GM21360 (cell line): ENCODE data around the gene OR9Q1.
"Not testable (repeated sequence)": the region's sequence is repeated elsewhere in the genome, so short reads cannot be mapped to it uniquely, and the experiment has no call there.

Source experiments
- ATAC-seq: cut with Tn5 transposase; IDR thresholded peaks from one replicate; pipeline ENCODE4 v1.9.1; 2021; ENCODE audit warnings: mild to moderate bottlenecking, moderate library complexity; ENCODE audit not compliant: unreplicated experiment

OR9Q1 gene

DNA sequence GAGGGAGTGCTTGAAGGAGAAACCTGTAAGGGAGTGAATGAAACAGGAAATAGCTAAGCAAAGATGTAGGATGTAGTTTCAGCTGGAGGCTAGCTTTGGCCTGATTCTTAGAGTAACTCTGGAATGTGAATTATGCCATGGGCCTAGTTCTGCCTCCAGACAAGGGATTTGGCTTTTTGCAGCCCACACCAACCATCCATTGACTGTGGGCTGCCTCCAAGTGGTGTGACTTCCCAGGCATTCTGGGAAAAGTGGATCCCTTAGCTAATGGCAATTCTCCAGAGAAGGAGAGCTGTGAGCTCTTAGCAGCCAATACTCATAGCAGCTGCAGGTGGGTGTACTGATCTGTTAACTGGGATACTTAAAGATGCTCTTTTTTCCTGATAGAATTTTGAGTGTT, 103.7 kb downstream of the OR9Q1 start:
- no peak for ATAC-seq

DNA sequence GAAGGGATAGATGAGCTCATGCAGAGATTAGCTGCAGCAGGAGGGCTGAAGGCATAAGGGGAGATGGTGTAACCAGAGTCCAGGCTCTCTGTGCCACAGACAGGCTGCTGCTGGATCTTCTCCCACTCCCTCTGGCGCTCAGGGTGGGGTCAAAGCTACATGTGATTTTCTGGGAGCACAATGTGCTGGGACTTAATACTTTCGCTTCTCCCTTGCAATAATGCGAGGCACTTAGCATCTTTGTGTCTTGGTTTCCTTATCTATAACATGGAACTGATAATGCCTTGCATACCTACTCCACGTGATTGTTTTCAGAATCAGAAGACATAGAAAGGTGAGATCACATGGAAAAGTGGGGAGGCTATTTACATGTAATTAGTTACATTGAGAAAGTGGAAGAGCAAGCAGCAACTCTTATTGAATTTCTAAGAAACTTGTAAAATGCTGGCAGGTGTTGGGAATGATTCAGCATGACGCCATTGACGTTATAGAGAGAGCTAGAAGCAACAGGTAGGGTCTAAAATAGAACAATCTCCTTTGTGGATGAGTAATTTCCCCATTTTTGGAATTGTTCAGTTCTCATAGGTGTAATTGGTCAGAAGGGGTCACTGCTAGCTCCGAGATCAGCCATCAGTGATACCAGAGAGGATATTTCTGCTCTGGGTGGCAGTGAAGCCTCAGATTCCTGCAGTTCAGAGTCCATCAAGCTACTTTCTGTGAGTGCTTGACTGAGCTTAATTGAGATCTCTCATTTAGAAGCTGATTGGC, 109.8 kb downstream of the OR9Q1 start:
- ATAC-seq = no peak

DNA sequence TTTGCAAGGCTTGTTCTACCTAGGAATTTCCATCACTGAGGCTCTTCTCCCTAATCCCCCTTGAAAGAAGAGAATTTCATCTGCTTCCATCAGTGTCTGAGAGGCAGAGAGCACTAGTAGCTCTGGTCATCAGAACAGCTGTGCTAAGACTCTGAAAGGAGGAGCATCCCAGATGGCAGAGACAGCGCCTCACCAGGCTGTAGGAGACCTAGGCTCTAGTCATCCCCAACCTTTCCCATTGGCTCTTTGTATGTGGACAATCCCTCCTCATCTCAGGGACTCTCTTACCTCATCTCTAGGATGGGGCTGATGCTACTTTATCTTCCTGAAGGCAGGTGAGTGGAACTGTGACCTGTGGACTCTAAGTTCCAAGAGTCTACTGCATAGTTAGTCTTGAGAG, 110.5 kb downstream of the OR9Q1 start:
- ATAC-seq = no peak

DNA sequence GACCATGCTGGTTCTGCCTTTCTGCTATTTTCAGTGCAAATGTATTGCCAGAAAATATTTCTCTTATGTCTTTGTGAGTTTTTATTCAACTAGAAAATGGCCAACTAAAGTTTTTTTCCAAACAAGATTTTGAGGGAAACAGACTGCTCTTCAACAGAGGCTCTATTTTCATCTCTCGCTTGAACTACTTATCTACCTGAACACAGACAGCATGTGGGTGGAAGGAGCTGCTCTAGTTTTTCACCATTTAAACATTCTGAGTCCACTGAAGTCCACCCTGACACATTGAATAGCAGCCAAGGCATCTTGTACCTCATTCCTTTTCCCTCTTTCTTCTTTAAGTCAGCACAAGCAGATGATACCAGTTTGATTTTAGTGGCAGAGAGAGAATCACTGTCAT, 111.5 kb downstream of the OR9Q1 start:
- ATAC-seq = no peak

DNA sequence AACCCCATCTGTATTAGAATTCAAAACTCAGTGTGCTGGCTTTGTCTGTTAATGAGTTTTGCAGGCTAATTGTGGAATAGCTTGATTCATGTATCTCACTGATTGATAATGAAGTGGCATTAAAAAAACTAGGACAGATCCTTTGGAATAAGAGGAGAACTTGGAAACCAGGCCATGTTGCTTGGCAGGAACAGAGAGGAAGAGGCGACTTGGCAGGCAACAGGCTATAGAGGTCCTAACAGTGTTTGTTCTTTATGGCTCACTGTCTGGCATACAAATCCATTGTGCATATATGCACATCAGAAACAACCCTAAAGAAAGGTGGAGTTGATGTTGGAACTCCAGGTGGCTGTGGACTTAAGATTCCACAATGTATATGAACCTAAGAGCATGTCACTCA, 119.1 kb downstream of the OR9Q1 start:
- no peak for ATAC-seq

DNA sequence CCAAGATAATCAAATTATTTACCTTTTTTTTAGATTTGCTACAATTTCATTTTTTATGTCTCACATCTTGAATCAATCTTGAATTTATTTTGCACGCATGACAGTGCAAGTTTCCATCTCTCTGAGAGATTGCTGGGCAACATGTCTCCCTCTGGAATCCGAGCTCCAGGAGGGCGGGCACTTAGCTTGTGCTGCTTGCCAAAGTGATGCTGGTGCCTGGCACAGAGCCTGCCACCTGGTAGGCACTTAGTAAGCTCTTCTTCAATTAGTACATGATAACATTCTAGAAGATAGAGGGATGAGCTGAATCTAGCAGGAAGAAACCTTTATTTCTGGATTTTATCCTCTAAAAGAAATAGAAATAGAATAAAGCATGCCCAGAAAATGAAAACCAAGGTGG, 129.1 kb downstream of the OR9Q1 start:
- ATAC-seq = no peak

DNA sequence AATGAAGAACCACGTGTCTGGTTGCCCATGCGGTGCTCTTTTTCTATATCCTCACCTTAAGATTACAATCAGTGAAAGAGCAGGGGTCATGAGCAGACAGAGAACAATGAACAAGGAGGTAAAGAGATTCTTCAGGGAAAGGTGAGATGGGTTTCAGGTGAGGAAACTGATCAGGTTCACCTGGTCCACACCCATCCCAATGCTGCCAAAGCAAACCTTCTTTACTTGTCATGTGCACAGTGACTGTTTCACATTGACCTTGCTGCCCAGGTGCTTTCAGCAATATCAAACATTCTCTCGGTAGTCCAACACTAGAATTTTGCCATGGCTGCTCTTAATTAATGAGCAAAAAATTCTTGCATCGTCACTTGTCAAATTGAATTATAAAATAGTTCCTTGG, 140.7 kb downstream of the OR9Q1 start:
- ATAC-seq = no peak

DNA sequence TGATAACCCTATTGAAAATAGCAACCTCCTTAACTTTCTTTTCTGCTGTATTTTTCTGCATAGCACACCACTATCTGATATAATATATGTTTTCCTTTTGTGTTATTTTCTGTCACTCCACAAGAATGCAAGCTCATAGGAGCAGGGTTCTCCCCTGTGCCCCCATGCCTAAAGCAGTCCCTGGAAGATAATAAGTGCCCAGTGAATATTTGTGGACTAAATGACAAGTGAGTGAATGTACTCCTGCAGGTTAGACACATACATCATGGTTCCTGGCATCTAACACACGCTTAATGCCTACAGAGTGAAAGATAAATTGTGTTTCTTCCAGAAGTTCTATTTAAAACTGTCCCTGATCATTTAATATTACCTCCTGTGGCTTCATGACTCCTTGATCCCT, 141.3 kb downstream of the OR9Q1 start:
- no peak for ATAC-seq

DNA sequence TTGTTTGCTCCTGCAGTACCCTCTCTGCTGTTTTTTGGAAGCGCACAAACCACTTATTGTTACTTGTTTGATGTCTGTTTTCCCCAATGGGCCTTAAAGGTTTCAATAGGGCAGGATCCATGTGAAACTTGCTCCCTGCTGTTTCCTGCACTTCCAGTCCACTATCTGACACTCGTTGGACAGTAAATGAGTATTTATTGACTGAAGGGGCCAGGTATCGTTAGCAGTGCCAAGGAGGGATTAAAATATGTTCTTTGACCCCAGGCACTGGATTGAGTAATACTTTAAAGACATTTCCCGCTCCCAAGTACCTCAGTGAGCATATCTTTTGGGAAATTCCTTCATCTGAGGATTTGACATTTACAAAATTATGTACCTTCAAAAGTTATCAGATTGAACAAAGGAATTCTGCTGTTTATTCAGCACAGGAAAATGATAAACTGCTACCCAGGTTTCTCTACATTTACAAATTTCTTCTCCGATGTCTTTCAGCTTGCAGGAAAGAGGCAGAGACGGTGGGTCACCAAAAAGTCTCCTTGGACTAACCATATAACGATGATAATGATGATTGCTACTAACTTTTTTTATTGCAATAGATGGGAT, 141.9 kb downstream of the OR9Q1 start:
- ATAC-seq = no peak

DNA sequence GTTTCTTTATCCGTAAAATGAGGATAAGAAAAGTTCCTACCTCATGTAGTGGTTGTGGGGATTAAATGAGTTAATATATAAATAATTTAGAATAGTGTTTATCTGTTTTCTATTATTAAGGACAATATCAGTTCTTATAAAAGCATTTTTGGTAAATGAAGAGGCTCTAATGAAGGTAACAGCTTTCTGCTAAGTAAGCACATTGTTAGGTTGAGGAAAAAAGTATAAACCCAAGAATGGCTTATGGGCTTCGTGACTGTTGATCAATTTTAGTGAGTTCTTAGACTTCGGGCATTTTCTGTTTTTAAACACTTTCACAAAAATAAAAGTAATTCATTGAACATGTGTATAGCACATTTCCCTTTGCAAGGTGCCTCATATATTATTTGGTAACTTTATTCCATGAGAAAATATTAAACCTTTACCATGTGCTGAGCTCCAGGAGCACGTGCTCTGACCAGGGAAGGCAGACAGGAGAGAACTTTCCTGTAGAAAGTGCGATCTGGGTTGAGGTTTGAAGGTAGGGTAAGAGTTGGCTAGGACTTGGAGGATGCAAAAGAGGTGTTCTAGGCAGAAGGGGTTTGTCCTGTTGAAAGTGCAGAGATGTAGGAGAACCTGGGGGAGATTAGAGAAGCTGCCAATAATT, 153.9 kb downstream of the OR9Q1 start:
- ATAC-seq = no peak

DNA sequence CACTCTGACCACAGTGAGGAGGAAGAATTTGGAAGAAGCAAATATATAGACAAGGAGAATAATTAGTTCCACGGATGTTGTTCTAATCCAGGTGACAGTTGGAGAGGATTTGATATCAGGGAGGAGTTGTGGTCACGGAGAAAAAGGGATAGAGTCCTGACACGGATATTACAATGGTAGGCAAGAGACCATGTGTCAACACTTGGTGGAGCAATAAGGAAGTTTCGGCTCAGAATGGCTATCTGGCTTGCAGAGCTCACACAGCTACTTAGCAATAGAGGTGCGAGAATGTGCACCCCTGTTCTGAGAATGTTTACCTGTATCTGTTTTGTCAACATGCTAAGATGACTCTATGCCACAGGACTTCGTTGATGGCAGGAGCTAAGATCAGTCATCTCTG, 154.8 kb downstream of the OR9Q1 start:
- no peak for ATAC-seq

DNA sequence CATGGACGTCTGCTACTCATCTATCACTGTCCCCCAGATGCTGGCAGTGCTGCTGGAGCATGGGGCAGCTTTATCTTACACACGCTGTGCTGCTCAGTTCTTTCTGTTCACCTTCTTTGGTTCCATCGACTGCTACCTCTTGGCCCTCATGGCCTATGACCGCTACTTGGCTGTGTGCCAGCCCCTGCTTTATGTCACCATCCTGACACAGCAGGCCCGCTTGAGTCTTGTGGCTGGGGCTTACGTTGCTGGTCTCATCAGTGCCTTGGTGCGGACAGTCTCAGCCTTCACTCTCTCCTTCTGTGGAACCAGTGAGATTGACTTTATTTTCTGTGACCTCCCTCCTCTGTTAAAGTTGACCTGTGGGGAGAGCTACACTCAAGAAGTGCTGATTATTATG, 156.0 kb downstream of the OR9Q1 start:
- no peak for ATAC-seq

DNA sequence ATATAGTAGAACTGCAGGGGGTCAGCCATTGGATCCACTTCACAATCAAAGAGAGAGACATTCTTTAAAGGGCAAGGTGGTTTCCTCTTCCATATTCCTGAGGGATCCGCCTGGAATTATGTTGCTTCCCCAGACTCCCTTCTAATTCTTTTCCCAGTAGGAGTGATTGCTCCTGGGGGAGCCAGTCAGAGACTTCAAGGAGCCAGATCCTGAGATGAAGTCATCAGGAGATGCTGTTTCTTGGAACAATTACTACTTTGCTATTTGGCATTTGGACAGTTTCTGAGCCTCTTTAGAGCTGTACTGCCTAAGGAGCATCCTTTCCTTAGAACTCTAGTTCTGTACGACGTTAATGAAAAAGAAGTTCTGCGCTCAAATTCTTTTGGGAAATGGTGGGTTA, 163.3 kb downstream of the OR9Q1 start:
- ATAC-seq = no peak

DNA sequence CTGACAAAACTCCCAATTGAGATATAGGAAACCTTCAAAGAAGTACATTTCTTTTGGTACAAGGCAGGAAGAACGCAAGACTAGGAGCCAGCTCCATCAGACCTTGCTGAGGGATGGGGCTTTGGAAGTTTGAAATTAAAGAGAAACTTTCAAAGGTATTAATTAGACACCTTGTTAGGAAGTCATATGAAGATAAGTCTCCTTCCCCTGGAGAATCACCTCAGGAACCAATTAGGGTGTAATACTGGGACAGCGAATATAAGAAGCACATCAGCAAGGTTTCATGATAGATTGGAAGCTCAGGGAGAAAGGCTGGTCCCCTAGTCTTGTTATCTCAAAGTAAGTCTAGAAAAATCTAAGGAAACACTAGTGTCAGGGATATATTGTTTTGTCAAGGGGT, 165.1 kb downstream of the OR9Q1 start, which contains the start of gene OR9Q2:
OR9Q2 (plus strand) TSS at position 301 of the 400 bp plus-strand sequence. CDS start 1,421 bp downstream, outside the sequence.
- ATAC-seq = no peak

DNA sequence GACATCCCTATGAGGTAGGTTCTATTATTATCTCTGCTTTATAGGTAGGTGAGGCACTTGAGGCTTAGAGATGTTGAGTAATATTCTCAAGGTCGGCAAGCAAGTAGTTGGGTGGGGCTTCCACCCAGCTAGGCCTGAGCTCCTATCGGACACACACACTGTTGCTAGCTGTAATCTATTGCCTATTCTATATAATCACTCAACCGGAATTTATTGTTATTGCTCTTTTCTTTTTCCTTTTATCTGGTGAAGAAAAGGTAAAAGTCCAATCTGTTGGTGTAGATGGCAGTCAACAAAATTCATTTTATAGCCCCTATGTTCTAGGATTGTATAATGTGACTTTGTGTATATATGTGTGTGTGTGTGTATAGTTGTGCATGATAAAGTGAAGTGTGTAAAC, 168.5 kb downstream of the OR9Q1 start:
- ATAC-seq = no peak

DNA sequence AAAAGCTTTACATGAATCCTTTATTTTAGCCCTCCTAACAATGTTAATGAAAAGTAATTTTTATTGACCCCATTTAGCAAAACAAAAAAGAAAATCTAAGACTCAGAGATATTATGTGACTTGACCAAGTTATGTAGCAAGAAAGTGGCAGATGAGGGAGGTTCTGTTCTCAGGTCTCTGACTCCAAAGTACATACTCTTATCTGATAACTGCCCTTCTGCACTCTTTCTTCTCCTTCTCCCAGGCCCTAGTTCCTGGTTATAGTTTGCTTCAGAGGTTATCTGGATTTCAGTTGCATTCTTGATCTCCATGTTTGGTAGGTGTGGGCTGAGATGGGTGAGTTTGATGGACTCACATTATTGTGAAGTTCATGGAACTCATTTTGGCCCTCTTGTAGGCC, 169.7 kb downstream of the OR9Q1 start:
- ATAC-seq = no peak

DNA sequence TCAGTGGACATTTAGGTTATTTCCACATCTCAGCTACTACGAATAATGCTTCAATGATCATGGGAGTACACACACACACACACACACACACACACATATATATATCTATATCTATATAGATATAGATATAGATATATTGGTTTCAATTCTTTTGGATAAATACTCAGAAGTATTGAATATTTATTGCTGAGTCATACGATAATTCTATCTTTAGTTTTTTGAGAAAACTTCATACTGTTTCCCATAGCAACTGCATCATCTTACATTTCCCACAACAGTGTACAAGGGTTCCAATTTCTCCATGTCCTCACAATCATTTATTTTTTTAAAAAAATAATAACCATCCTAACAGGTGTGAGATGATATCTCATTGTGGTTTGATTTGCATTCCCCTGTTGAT, 172.3 kb downstream of the OR9Q1 start:
- no peak for ATAC-seq

DNA sequence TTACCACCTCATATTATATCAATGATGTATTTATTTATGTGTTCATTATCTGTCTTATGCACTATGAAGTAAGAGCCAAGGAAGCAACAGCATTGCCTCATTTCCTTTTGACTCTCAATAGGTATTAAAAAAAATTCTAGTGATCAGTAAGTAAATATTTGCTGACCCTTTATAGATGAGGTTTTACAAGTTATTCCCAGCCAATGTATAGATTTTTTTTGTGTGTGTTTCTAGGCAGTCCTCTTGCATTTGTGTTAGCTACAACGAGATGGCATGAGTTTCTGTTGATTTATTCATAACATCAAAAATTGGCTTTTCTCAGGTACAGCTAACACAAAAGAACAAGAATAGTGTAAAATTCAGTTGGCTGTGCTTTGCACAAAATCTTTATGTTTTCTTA, 175.6 kb downstream of the OR9Q1 start:
- ATAC-seq = no peak

DNA sequence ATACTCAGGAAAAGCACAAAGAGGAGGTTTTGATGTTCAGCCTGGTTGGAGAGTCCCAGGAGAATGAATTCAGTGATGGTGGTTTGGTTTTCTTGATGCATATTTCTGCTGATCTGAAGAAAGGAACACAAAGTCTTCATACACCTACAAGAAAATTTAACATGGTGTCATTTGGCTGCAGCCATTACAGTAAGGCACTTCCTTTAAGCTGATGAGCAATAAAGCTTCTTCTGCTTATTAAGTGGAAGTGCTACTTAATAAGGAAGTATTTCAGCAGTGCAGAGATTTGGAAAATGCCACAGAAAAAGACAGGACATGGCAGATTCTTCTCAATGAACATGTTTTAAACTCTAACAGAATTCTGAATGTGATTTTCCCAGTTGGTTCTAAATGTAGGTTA, 180.4 kb downstream of the OR9Q1 start, which contains the start of gene OR1S2:
OR1S2 (minus strand) TSS at position 101 of the 400 bp plus-strand sequence; CDS start at position 101, 0 bp downstream.
- no peak for ATAC-seq

DNA sequence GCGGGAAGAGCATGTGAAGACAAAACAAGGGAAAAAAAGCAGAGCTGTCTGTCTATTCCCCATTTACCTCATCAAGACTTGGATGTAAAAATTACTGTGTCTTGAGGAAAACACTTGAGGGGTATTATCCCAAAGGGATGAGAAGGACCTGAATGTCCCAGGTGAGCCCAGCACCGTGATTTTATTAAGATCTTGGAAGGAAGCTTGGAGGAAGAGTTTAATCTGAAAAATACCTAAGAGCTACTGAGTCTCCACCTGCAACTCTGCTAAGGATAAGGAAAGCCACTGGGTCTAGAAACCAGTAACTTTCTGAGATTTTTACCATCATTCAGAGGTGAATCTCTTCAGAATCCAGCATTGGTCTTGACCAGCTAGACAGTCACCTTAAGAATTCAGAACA, 188.7 kb downstream of the OR9Q1 start, which contains the start of gene OR1S1:
OR1S1 (plus strand) TSS at position 301 of the 400 bp plus-strand sequence.
- ATAC-seq = not testable (repeated sequence)

DNA sequence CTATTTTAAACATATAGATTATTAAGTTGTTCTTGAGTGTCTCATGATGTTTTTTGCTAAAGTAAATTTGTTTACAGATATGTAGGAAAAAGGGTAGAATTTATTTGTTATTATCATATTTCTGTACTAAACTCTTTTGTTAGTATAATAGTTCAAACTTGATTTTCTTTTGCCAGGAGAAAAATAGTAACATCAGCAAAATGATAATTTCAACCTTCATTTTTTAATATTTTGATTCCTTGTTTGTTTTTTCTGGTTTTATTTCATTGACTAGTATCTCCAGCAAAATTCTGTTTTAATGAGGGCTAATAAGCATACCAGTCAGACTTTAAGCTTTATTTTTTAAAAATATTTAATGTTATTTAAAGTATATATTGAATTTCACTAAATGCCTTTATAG, 192.8 kb downstream of the OR9Q1 start:
- no peak for ATAC-seq

DNA sequence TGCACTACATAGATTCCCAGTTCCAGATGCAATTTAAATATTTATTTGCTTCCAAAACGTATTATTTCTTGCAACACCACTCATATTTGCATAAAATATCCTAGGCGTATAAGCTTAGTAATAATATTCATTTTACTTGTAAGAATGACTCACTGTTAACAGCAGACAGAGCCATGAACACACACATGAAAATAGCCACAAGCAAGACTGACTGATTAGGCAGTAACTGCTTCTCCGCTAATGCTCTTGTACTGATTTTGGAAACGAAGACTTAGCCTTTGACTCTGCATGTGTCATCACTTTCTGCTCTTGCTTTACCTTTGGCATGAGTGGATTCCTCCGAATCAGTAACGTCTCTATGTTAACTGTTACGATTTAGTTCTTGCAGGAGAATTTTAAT, 199.0 kb downstream of the OR9Q1 start:
- ATAC-seq = no peak
